ENCODE measurements around the gene THADA.

THADA gene

DNA sequence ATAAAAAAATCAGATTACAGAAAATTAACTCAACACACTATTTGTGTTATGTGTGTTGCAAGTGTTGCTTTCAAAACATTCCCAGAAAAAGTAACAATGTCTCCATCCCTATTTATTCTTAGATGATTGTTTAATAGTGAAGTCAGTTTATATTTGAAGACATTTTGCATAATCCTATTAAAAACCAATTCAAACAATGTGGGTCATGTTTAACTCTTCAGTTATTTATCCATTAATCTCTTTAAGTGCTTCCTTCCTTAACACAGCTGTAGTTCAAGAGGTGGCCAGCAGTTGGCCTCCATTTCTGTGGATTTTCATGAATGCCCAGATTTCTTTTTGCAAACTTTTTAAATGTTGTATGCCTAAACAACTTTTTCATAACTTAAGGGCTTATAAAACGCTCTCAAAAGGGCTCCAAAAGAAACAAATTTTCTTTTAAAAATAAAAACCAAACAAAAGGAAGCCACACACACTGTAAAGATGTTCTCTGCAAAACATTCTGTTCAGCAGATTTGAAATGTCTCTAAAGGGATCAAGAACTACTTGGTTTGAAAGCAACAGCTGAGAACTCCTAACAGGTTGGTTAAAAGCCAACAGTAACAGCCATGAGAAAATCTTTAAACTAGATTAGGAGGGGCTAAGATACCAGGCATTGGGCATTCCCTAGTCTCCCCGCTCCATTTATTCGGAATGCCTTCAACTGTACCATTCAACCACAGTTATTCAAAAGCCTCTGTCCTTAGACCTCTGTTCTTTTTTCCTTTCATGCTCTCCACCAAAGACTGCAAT, 71.5 kb downstream of the THADA start:
- Histone ChIP-seq H3K9me3 (ENCODE audit: control insufficient read depth, low read length) (no peaks in the 10 kb centered on the region), H3K4me3 (ENCODE audit: low read depth, low read length) (no peak overlapping the region), H2AFZ (no peak overlapping the region), H3K36me3 (ENCODE audit: control insufficient read depth, insufficient read depth, low read length) (no peaks in the 10 kb centered on the region), H3K27ac (no peak overlapping the region), H3K27me3 (ENCODE audit: control insufficient read depth, insufficient read depth, low read length) (no peaks in the 10 kb centered on the region), H3K4me1 (no peaks in the 10 kb centered on the region), H3K9ac (no peak overlapping the region), H3K79me2 (no peaks in the 10 kb centered on the region), H3K4me2 (ENCODE audit: low read length) (no peak overlapping the region)
- TF ChIP-seq, protein P1, sequence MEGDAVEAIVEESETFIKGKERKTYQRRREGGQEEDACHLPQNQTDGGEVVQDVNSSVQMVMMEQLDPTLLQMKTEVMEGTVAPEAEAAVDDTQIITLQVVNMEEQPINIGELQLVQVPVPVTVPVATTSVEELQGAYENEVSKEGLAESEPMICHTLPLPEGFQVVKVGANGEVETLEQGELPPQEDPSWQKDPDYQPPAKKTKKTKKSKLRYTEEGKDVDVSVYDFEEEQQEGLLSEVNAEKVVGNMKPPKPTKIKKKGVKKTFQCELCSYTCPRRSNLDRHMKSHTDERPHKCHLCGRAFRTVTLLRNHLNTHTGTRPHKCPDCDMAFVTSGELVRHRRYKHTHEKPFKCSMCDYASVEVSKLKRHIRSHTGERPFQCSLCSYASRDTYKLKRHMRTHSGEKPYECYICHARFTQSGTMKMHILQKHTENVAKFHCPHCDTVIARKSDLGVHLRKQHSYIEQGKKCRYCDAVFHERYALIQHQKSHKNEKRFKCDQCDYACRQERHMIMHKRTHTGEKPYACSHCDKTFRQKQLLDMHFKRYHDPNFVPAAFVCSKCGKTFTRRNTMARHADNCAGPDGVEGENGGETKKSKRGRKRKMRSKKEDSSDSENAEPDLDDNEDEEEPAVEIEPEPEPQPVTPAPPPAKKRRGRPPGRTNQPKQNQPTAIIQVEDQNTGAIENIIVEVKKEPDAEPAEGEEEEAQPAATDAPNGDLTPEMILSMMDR (IDR thresholded peaks at IDR 0.05), result no peak

DNA sequence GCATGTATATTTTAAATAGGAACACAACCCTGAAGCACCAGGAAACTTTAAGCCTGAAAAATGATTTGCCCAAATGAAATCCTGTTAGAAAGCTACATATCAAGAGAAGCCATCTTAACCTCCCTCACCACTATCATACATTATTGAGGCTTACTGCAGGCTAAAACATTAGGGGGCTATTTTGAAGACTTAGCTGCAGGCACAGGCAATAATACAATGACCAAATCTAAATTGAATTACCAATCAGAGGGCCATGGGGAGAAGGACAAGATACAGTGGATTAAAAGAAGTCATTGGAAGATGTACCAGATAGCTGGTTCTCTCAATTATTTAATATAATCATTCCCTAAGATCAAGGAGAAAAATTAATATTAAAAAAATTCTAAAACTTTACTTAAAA, 73.7 kb downstream of the THADA start:
- TF ChIP-seq, protein P1 (IDR thresholded peaks at IDR 0.05), result no peak
- Histone ChIP-seq H3K4me3 (ENCODE audit: low read depth, low read length) (no peak overlapping the region), H3K9ac (no peak overlapping the region), H3K27ac (no peak overlapping the region), H2AFZ (no peak overlapping the region), H3K79me2 (no peaks in the 10 kb centered on the region), H3K4me2 (ENCODE audit: low read length) (no peak overlapping the region), H3K9me3 (ENCODE audit: control insufficient read depth, low read length) (no peaks in the 10 kb centered on the region), H3K4me1 (peaks cover 5% of the 10 kb centered on the region), H3K27me3 (ENCODE audit: control insufficient read depth, insufficient read depth, low read length) (no peaks in the 10 kb centered on the region), H3K36me3 (ENCODE audit: control insufficient read depth, insufficient read depth, low read length) (no peaks in the 10 kb centered on the region)

DNA sequence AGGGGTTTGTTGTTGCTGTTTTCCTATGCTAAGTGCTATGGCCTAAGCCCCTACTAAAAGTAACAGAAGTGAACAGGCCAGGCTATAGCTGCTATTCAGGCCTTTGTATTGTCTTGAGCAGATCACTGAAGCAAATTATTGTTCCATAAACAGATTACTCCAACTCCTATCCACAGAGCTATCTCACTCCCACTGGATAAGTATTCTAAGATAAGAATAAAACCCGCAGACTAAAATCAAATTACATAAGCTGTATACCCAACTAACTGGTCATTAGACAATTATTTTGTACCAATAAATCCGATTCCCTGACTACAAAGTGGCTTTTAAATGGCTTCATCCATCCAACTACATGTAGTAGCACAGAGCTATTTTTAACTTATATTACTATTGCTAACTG, 74.3 kb downstream of the THADA start:
- no peaks in the 10 kb centered on the region for H3K79me2 ChIP-seq
- H3K27ac ChIP-seq, result no peak overlapping the region
- H3K4me1 ChIP-seq, result peaks cover 5% of the 10 kb centered on the region

DNA sequence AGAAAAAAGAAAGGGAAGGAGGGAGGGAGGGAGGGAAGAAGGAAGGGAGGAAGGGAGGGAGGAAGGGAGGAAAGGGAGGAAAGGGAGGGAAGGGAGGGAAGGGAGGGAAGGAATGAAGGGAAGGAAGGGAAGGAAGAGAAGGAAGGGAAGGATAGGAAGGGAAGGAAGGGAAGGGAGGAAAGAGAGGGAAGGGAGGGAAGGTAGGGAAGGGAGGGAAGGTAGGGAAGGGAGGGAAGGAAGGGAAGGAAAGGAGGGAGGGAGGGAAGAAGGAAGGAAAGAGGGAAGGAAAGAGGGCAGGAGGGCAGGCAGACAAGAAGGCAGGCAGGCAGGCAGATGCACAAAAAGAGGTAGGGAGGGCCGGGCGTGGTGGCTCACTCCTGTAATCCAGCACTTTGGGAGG, 74.9 kb downstream of the THADA start:
- H2AFZ ChIP-seq, result no peak overlapping the region
- H3K9me3 ChIP-seq (ENCODE audit: control insufficient read depth, low read length), result no peaks in the 10 kb centered on the region
- H3K27ac ChIP-seq, result no peak overlapping the region
- H3K79me2 ChIP-seq, result no peaks in the 10 kb centered on the region
- no peaks in the 10 kb centered on the region for H3K27me3 ChIP-seq (ENCODE audit: control insufficient read depth, insufficient read depth, low read length)
- H3K4me3 ChIP-seq (ENCODE audit: low read depth, low read length), result no peak overlapping the region
- no peaks in the 10 kb centered on the region for H3K36me3 ChIP-seq (ENCODE audit: control insufficient read depth, insufficient read depth, low read length)
- TF ChIP-seq, protein P1 (IDR thresholded peaks at IDR 0.05), result no peak
- no peak overlapping the region for H3K4me2 ChIP-seq (ENCODE audit: low read length)
- H3K4me1 ChIP-seq, result peaks cover 5% of the 10 kb centered on the region
- H3K9ac ChIP-seq, result no peak overlapping the region

More for the DNA sequence above, 74.3 kb downstream of the THADA start:
- H3K36me3 ChIP-seq (ENCODE audit: control insufficient read depth, insufficient read depth, low read length), result no peaks in the 10 kb centered on the region
- H3K9me3 ChIP-seq (ENCODE audit: control insufficient read depth, low read length), result no peaks in the 10 kb centered on the region
- H2AFZ ChIP-seq, result no peak overlapping the region
- no peak overlapping the region for H3K9ac ChIP-seq
- H3K4me3 ChIP-seq (ENCODE audit: low read depth, low read length), result no peak overlapping the region
- no peaks in the 10 kb centered on the region for H3K27me3 ChIP-seq (ENCODE audit: control insufficient read depth, insufficient read depth, low read length)
- TF ChIP-seq, protein P1 (IDR thresholded peaks at IDR 0.05), result no peak
- H3K4me2 ChIP-seq (ENCODE audit: low read length), result no peak overlapping the region

All from parathyroid adenoma (tissue), 2 donors.